Measurements from ENCODE around the gene EGLN3.
"Not testable (repeated sequence)": the region's sequence is repeated elsewhere in the genome, so short reads cannot be mapped to it uniquely, and the experiment has no call there.

The EGLN3 gene

GRCh38 chr14:33934938-33935337 lies 15.9 kb downstream of the EGLN3 start:
- no peak for DNase-seq (ENCODE audit: low read depth, low spot score)

GRCh38 chr14:33934043-33934750 lies 16.7 kb downstream of the EGLN3 start:
- DNase-seq (ENCODE audit: low read depth, low spot score): no peak

GRCh38 chr14:33933386-33933933 lies 17.4 kb downstream of the EGLN3 start:
- DNase-seq (ENCODE audit: low read depth, low spot score): no peak

- DNase-seq (ENCODE audit: low read depth, low spot score): no peak
Observed at GRCh38 chr14:33932576-33933345, 18.1 kb downstream of the EGLN3 start.

- no peak for DNase-seq (ENCODE audit: low read depth, low spot score)
Observed at GRCh38 chr14:33932033-33932432, 18.8 kb downstream of the EGLN3 start.

GRCh38 chr14:33931461-33931860 lies 19.4 kb downstream of the EGLN3 start:
- no peak for DNase-seq (ENCODE audit: low read depth, low spot score)

GRCh38 chr14:33930439-33930838 lies 20.4 kb downstream of the EGLN3 start:
- DNase-seq (ENCODE audit: low read depth, low spot score): no peak

- DNase-seq (ENCODE audit: low read depth, low spot score): no peak
Observed at GRCh38 chr14:33929799-33930408, 21.0 kb downstream of the EGLN3 start.

GRCh38 chr14:33928895-33929294 lies 22.0 kb downstream of the EGLN3 start:
- no peak for DNase-seq (ENCODE audit: low read depth, low spot score)

GRCh38 chr14:33927944-33928343 lies 22.9 kb downstream of the EGLN3 start:
- DNase-seq (ENCODE audit: low read depth, low spot score): no peak

- DNase-seq (ENCODE audit: low read depth, low spot score): not testable (repeated sequence)
Observed at GRCh38 chr14:33926967-33927366, 23.9 kb downstream of the EGLN3 start.

- DNase-seq (ENCODE audit: low read depth, low spot score): no peak
Observed at GRCh38 chr14:33925946-33926345, 24.9 kb downstream of the EGLN3 start.

GRCh38 chr14:33925235-33925634 lies 25.6 kb downstream of the EGLN3 start:
- DNase-seq (ENCODE audit: low read depth, low spot score): no peak

GRCh38 chr14:33924566-33925100 lies 26.2 kb downstream of the EGLN3 start:
- no peak for DNase-seq (ENCODE audit: low read depth, low spot score)

- DNase-seq (ENCODE audit: low read depth, low spot score): no peak
Observed at GRCh38 chr14:33922125-33922524, 28.7 kb downstream of the EGLN3 start.

- DNase-seq (ENCODE audit: low read depth, low spot score): no peak
Observed at GRCh38 chr14:33918256-33918655, 32.6 kb downstream of the EGLN3 start.

- DNase-seq (ENCODE audit: low read depth, low spot score): no peak
Observed at GRCh38 chr14:33917661-33918060, 33.2 kb downstream of the EGLN3 start.

GRCh38 chr14:33916663-33917565 lies 34.0 kb downstream of the EGLN3 start:
- DNase-seq (ENCODE audit: low read depth, low spot score): no peak

GRCh38 chr14:33915682-33916081 lies 35.2 kb downstream of the EGLN3 start:
- DNase-seq (ENCODE audit: low read depth, low spot score): no peak

GRCh38 chr14:33914676-33915516 lies 36.0 kb downstream of the EGLN3 start:
- DNase-seq (ENCODE audit: low read depth, low spot score): no peak

Measured in brain pericyte (primary cell).